Measurements from ENCODE around the gene GGPS1.

- no peak for TF ChIP-seq ZFP3 (CRISPR knock-in tag; IDR thresholded peaks at IDR 0.05)
- no peak for TF ChIP-seq TCF4 (CRISPR knock-in tag; IDR thresholded peaks at IDR 0.05; ENCODE audit: borderline replicate concordance)
- TF ChIP-seq BACH2 (CRISPR knock-in tag; IDR thresholded peaks at IDR 0.05; ENCODE audit: borderline replicate concordance), result no peak
- TF ChIP-seq GLIS3 (CRISPR knock-in tag; IDR thresholded peaks at IDR 0.05), result no peak
- no peak for TF ChIP-seq CSRNP3 (CRISPR knock-in tag; IDR thresholded peaks at IDR 0.05)
- no peak for TF ChIP-seq CSDC2 (CRISPR knock-in tag; IDR thresholded peaks at IDR 0.05)
- no peak for TF ChIP-seq SNAI2 (CRISPR knock-in tag; IDR thresholded peaks at IDR 0.05)
- TF ChIP-seq PATZ1 (CRISPR knock-in tag; IDR thresholded peaks at IDR 0.05; ENCODE audit: borderline replicate concordance), result no peak
- TF ChIP-seq RARB (CRISPR knock-in tag; IDR thresholded peaks at IDR 0.05), result no peak
- TF ChIP-seq ZC3H10 (CRISPR knock-in tag; IDR thresholded peaks at IDR 0.05), result no peak
- TF ChIP-seq ZNF70 (CRISPR knock-in tag; IDR thresholded peaks at IDR 0.05), result no peak
- TF ChIP-seq ZNF565 (CRISPR knock-in tag; conservative IDR thresholded peaks at IDR 0.05; ENCODE audit: low read depth), result no peak
- no peak for TF ChIP-seq ARNTL (CRISPR knock-in tag; IDR thresholded peaks at IDR 0.05; ENCODE audit: borderline replicate concordance, low read depth)
These were observed 20.9 kb upstream of the GGPS1 start for GRCh38 chr1:235307158-235308124.
